ENCODE measurements around the gene DNASE1L2. TPM values are rescaled to one million over a fixed set of nuclear protein-coding genes. Genes with fewer than 3 reads are reported as not detected.
"Not testable (repeated sequence)": the region's sequence is repeated elsewhere in the genome, so short reads cannot be mapped to it uniquely, and the experiment has no call there.

The DNASE1L2 gene
- total RNA-seq, 2 donors from 2014 or later, result 0.35 to 1.3 TPM

GRCh38 chr16:2238150-2238837 is 2.0 kb downstream of the DNASE1L2 start:
- no peak for DNase-seq
- WGBS, 2 experiments (ENCODE audit: insufficient coverage in 1 of 2, insufficient read length in 1 of 2), result 71 to 75% methylated on average over 10 to 18 of the region's 18 CpGs
- Mint-ChIP-seq H3K27me3 (ENCODE audit: insufficient read depth) (peaks cover 22% of the 10 kb centered on the region), H3K27ac (no peak overlapping the region), H3K4me3 (no peak overlapping the region), H3K9me3 (no peaks in the 10 kb centered on the region), H3K4me1 (no peaks in the 10 kb centered on the region), H3K36me3 (ENCODE audit: low read depth) (peaks cover 20% of the 10 kb centered on the region)
- H3K27ac ChIP-seq (ENCODE audit: low read depth, low read length), result no peak overlapping the region
- H3K4me3 ChIP-seq (ENCODE audit: low read length), result no peak overlapping the region
- no peak overlapping the region for H3K9ac ChIP-seq (ENCODE audit: extremely low read depth, low read length, poor library complexity, severe bottlenecking)
- H3K36me3 ChIP-seq (ENCODE audit: control insufficient read depth, insufficient read depth, low read length), result peaks cover 17% of the 10 kb centered on the region
- peaks cover 25% of the 10 kb centered on the region for H3K27me3 ChIP-seq (ENCODE audit: control insufficient read depth, insufficient read depth, low read length, poor library complexity, severe bottlenecking)
- H3K9me3 ChIP-seq (ENCODE audit: control insufficient read depth, low read length), result no peaks in the 10 kb centered on the region
- TF ChIP-seq CTCF (conservative IDR thresholded peaks at IDR 0.05), result no peak
- H3K4me1 ChIP-seq (ENCODE audit: control insufficient read depth, insufficient read depth, low read length), result no peaks in the 10 kb centered on the region

- no peak overlapping the region for H3K4me3 Mint-ChIP-seq
Observed at GRCh38 chr16:2238838-2239675, 2.8 kb downstream of the DNASE1L2 start.

GRCh38 chr16:2240331-2240730 is 4.1 kb downstream of the DNASE1L2 start:
- peaks cover 25% of the 10 kb centered on the region for H3K27me3 ChIP-seq (ENCODE audit: control insufficient read depth, insufficient read depth, low read length, poor library complexity, severe bottlenecking)
- not testable (repeated sequence) for DNase-seq; H3K4me1 ChIP-seq (ENCODE audit: control insufficient read depth, insufficient read depth, low read length); H3K27ac ChIP-seq (ENCODE audit: low read depth, low read length); H3K4me3 Mint-ChIP-seq; H3K27ac Mint-ChIP-seq; H3K9me3 ChIP-seq (ENCODE audit: control insufficient read depth, low read length); H3K4me3 ChIP-seq (ENCODE audit: low read length); H3K4me1 Mint-ChIP-seq; H3K9ac ChIP-seq (ENCODE audit: extremely low read depth, low read length, poor library complexity, severe bottlenecking); H3K9me3 Mint-ChIP-seq
- Mint-ChIP-seq H3K27me3 (ENCODE audit: insufficient read depth) (peaks cover 22% of the 10 kb centered on the region), H3K36me3 (ENCODE audit: low read depth) (peaks cover 28% of the 10 kb centered on the region)
- H3K36me3 ChIP-seq (ENCODE audit: control insufficient read depth, insufficient read depth, low read length), result peaks cover 32% of the 10 kb centered on the region
- 92 to 100% methylated on average over 5 to 9 of the region's 9 CpGs for WGBS, 2 experiments (ENCODE audit: insufficient coverage in 1 of 2, insufficient read length in 1 of 2)

More at GRCh38 chr16:2238838-2239675, 2.8 kb downstream of the DNASE1L2 start:
- Histone ChIP-seq H3K9me3 (ENCODE audit: control insufficient read depth, low read length) (no peaks in the 10 kb centered on the region), H3K27me3 (ENCODE audit: control insufficient read depth, insufficient read depth, low read length, poor library complexity, severe bottlenecking) (peaks cover 25% of the 10 kb centered on the region), H3K36me3 (ENCODE audit: control insufficient read depth, insufficient read depth, low read length) (peaks cover 21% of the 10 kb centered on the region), H3K27ac (ENCODE audit: low read depth, low read length) (no peak overlapping the region), H3K4me3 (ENCODE audit: low read length) (no peak overlapping the region), H3K9ac (ENCODE audit: extremely low read depth, low read length, poor library complexity, severe bottlenecking) (no peak overlapping the region), H3K4me1 (ENCODE audit: control insufficient read depth, insufficient read depth, low read length) (no peaks in the 10 kb centered on the region)
- H3K36me3 Mint-ChIP-seq (ENCODE audit: low read depth), result peaks cover 24% of the 10 kb centered on the region
- H3K27me3 Mint-ChIP-seq (ENCODE audit: insufficient read depth), result peaks cover 22% of the 10 kb centered on the region
- 76 to 79% methylated on average over 9 to 15 of the region's 15 CpGs for WGBS, 2 experiments (ENCODE audit: insufficient coverage in 1 of 2, insufficient read length in 1 of 2)
- TF ChIP-seq CTCF (conservative IDR thresholded peaks at IDR 0.05), result no peak
- H3K9me3 Mint-ChIP-seq, result no peaks in the 10 kb centered on the region
- H3K27ac Mint-ChIP-seq, result no peak overlapping the region
- no peaks in the 10 kb centered on the region for H3K4me1 Mint-ChIP-seq
- peak; percentile 70 for DNase-seq
